H9 (cell line): ENCODE measurements around the gene PI4K2A. TPM values are rescaled to one million over a fixed set of nuclear protein-coding genes. Genes with fewer than 3 reads are reported as not detected.

Experiments used
- DNase-seq: peaks from one replicate; pipeline ENCODE4 v3.0.0-alpha.2; 2017
- H2AFZ ChIP-seq: one replicate; pipeline ENCODE4 v1.6.1; 2013; ENCODE audit warnings: mild to moderate bottlenecking, low read length, control low read depth, moderate library complexity
- H2AK5ac ChIP-seq: 2 replicates; pipeline ENCODE4 v1.6.1; 2013; ENCODE audit warnings: low read length, control low read depth, mixed read lengths; ENCODE audit not compliant: insufficient read length
- H2BK120ac ChIP-seq: one replicate; pipeline ENCODE4 v1.6.1; 2013; ENCODE audit warnings: low read depth, mild to moderate bottlenecking, low read length, control low read depth, inconsistent platforms; ENCODE audit not compliant: poor library complexity, severe bottlenecking
- H2BK12ac ChIP-seq: 2 replicates; pipeline ENCODE4 v1.6.1; 2013; ENCODE audit warnings: low read length, control low read depth, mixed read lengths, low read depth; ENCODE audit not compliant: insufficient read length
- H2BK15ac ChIP-seq: 2 replicates; pipeline ENCODE4 v1.6.1; 2013; ENCODE audit warnings: low read depth, low read length, control low read depth
- H2BK20ac ChIP-seq: one replicate; pipeline ENCODE4 v1.6.1; 2013; ENCODE audit warnings: low read depth, mild to moderate bottlenecking, low read length, control low read depth, inconsistent platforms; ENCODE audit not compliant: poor library complexity, severe bottlenecking
- H2BK5ac ChIP-seq: 2 replicates; pipeline ENCODE4 v1.6.1; 2013; ENCODE audit warnings: low read length, control low read depth, mixed read lengths; ENCODE audit not compliant: insufficient read length
- H3K14ac ChIP-seq: 2 replicates; pipeline ENCODE4 v1.6.1; 2013; ENCODE audit warnings: low read length, control low read depth; ENCODE audit not compliant: insufficient read depth
- H3K18ac ChIP-seq: 2 replicates; pipeline ENCODE4 v1.6.1; 2013; ENCODE audit warnings: low read depth, mild to moderate bottlenecking, mixed read lengths, low read length, control low read depth; ENCODE audit not compliant: insufficient read length
- H3K23ac ChIP-seq: 2 replicates; pipeline ENCODE4 v1.6.1; 2013; ENCODE audit warnings: low read length, control low read depth, mixed read lengths, low read depth; ENCODE audit not compliant: insufficient read length
- H3K23me2 ChIP-seq: 2 replicates; pipeline ENCODE4 v1.6.1; 2013; ENCODE audit warnings: low read depth, mild to moderate bottlenecking, mixed read lengths, low read length, control low read depth; ENCODE audit not compliant: insufficient read length, poor library complexity, severe bottlenecking
- H3K27ac ChIP-seq: 2 replicates; pipeline ENCODE4 v1.5.1; 2013; ENCODE audit warnings: low read length, control low read depth, mixed read lengths, low read depth; ENCODE audit not compliant: insufficient read length
- H3K27me3 ChIP-seq: 2 replicates; pipeline ENCODE4 v1.6.1; 2013; ENCODE audit warnings: low read length, control low read depth, inconsistent platforms; ENCODE audit not compliant: insufficient read depth
- H3K4ac ChIP-seq: 2 replicates; pipeline ENCODE4 v1.6.1; 2013; ENCODE audit warnings: low read depth, mild to moderate bottlenecking, control low read depth, inconsistent platforms, low read length, moderate library complexity
- H3K4me1 ChIP-seq: 2 replicates; pipeline ENCODE4 v1.6.1; 2013; ENCODE audit warnings: low read length, control low read depth, inconsistent platforms; ENCODE audit not compliant: insufficient read depth
- H3K4me2 ChIP-seq: 2 replicates; pipeline ENCODE4 v1.6.1; 2013; ENCODE audit warnings: low read length, control low read depth, mixed read lengths; ENCODE audit not compliant: insufficient read length, insufficient read depth
- H3K56ac ChIP-seq: 2 replicates; pipeline ENCODE4 v1.6.1; 2013; ENCODE audit warnings: low read depth, mild to moderate bottlenecking, mixed read lengths, low read length, control low read depth; ENCODE audit not compliant: insufficient read length
- H3K79me1 ChIP-seq: 2 replicates; pipeline ENCODE4 v1.6.1; 2013; ENCODE audit warnings: low read depth, mild to moderate bottlenecking, moderate library complexity, low read length, control low read depth, inconsistent platforms; ENCODE audit not compliant: insufficient read depth, poor library complexity, severe bottlenecking
- H3K79me2 ChIP-seq: 2 replicates; pipeline ENCODE4 v1.6.1; 2013; ENCODE audit warnings: low read length, control low read depth, inconsistent platforms; ENCODE audit not compliant: insufficient read depth
- H3K9ac ChIP-seq: 2 replicates; pipeline ENCODE4 v1.6.1; 2013; ENCODE audit warnings: low read length, control low read depth, mixed read lengths; ENCODE audit not compliant: insufficient read length; ENCODE audit errors: extremely low read depth
- H3K9me3 ChIP-seq: one replicate; pipeline ENCODE4 v1.6.1; 2013; ENCODE audit warnings: low read depth, low read length, inconsistent platforms; ENCODE audit not compliant: control insufficient read depth
- H3T11ph ChIP-seq: one replicate; pipeline ENCODE4 v1.6.1; 2013; ENCODE audit warnings: mild to moderate bottlenecking, low read length, control low read depth, inconsistent platforms
- H4K20me1 ChIP-seq: one replicate; pipeline ENCODE4 v1.6.1; 2013; ENCODE audit not compliant: control insufficient read depth, insufficient read length, insufficient read depth
- H4K5ac ChIP-seq: 2 replicates; pipeline ENCODE4 v1.6.1; 2013; ENCODE audit warnings: low read depth, mild to moderate bottlenecking, mixed read lengths, low read length, control low read depth; ENCODE audit not compliant: insufficient read length
- H4K8ac ChIP-seq: replicated peaks from 2 replicates; pipeline ENCODE4 v1.6.1; 2013; ENCODE audit warnings: low read length, control low read depth, mixed read lengths, low read depth; ENCODE audit not compliant: insufficient read length
- H4K91ac ChIP-seq: 2 replicates; pipeline ENCODE4 v1.6.1; 2013; ENCODE audit warnings: low read depth, mild to moderate bottlenecking, moderate library complexity, mixed read lengths, low read length, control low read depth; ENCODE audit not compliant: insufficient read length
- H3K27ac Mint-ChIP-seq, 3 experiments: 2 replicates in 2 of 3; 3 replicates in 1 of 3; pipeline ENCODE4 v1.8.0; 2020 to 2021; ENCODE audit warnings: mixed read lengths in 3 of 3, mild to moderate bottlenecking in 1 of 3, moderate library complexity in 1 of 3
- H3K27me3 Mint-ChIP-seq: 2 replicates; pipeline ENCODE4 v1.8.0; 2021; ENCODE audit warnings: low read depth, mild to moderate bottlenecking, moderate library complexity, mixed read lengths
- H3K36me3 Mint-ChIP-seq, 3 experiments: 2 replicates in 2 of 3; 3 replicates in 1 of 3; pipeline ENCODE4 v1.8.0; 2020 to 2021; ENCODE audit warnings: low read depth in 3 of 3, mixed read lengths in 3 of 3; ENCODE audit not compliant: insufficient read depth in 1 of 3
- H3K4me1 Mint-ChIP-seq, 2 experiments: 2 replicates each; pipeline ENCODE4 v1.8.0; 2020; ENCODE audit warnings: mixed read lengths in 2 of 2
- H3K4me3 Mint-ChIP-seq, 2 experiments: 2 replicates in 1 of 2; 3 replicates in 1 of 2; pipeline ENCODE4 v1.8.0; 2020 to 2021; ENCODE audit warnings: mild to moderate bottlenecking in 2 of 2, mixed read lengths in 2 of 2, moderate library complexity in 1 of 2
- H3K9me3 Mint-ChIP-seq, 2 experiments: 2 replicates in 1 of 2; 3 replicates in 1 of 2; pipeline ENCODE4 v1.8.0; 2020; ENCODE audit warnings: mild to moderate bottlenecking in 2 of 2, mixed read lengths in 2 of 2, moderate library complexity in 1 of 2
- WGBS: extraction: QIAGEN DNeasy Blood & Tissue Kit; methylation state at CpG from one replicate; pipeline ENCODE4 v1.1.7; 2013; ENCODE audit warnings: missing lambda C conversion rate, low lambda C conversion rate, mixed read lengths; ENCODE audit not compliant: insufficient read length; ENCODE audit errors: extremely low coverage; 5-methylcytosine and 5-hydroxymethylcytosine counted together
- total RNA-seq: library from RNA; stranded (reverse); gene quantifications from 2 replicates; pipeline ENCODE4 v1.2.1, GENCODE V29; 2021
- TF ChIP-seq, protein P1 (sequence below): fragments of 200-600 bp; sonication (generic); conservative IDR thresholded peaks from 3 replicates; pipeline ENCODE4 v1.8.0; 2021; ENCODE audit warnings: antibody characterized with exemption, mild to moderate bottlenecking

The PI4K2A gene
- total RNA-seq, 1 experiment from 2014 or later: 30.9 TPM

DNA sequence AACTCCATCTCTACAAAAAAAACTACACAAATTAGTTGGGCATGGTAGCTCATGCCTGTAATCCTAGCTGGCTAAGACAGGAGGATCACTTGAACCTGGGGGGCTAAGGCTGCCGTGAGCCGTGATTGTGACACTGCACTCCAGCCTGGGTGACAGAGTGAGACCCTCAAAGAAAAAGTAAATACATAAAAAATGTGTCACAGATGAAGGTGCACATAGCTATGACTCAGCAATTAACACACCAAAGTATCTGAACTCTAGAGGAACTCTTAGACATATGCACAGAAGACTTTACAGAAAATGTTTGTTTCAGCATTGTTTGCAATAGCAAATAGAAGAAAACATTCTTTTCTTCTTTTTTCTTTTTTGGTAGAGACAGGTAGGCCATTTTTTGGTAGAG, 42.7 kb upstream of the PI4K2A start:
- Histone ChIP-seq H3K27ac (no peak overlapping the region), H3K56ac (no peak overlapping the region), H4K91ac (no peak overlapping the region), H4K8ac (no peak overlapping the region), H3K79me2 (no peaks in the 10 kb centered on the region), H2AK5ac (no peak overlapping the region), H2BK20ac (no peak overlapping the region), H2AFZ (no peak overlapping the region), H2BK15ac (no peak overlapping the region), H3K79me1 (no peaks in the 10 kb centered on the region), H4K5ac (no peak overlapping the region), H3K14ac (no peak overlapping the region), H2BK120ac (no peak overlapping the region), H4K20me1 (no peaks in the 10 kb centered on the region), H3K4ac (no peak overlapping the region), H3T11ph (no peak overlapping the region), H3K27me3 (no peaks in the 10 kb centered on the region), H2BK5ac (no peak overlapping the region), H3K9me3 (no peaks in the 10 kb centered on the region), H3K23me2 (no peaks in the 10 kb centered on the region), H3K4me1 (no peaks in the 10 kb centered on the region), H3K23ac (no peak overlapping the region), H3K18ac (no peak overlapping the region), H2BK12ac (no peak overlapping the region), H3K9ac (no peak overlapping the region), H3K4me2 (no peak overlapping the region)
- Mint-ChIP-seq H3K4me1 (peaks cover 6 to 11% of the 10 kb centered on the region in 2 experiments; a peak in 3 of 4 replicates), H3K36me3 (no peaks in the 10 kb centered on the region), H3K27me3 (no peaks in the 10 kb centered on the region; the same call in 1 of the 2 replicates), H3K4me3 (no peak overlapping the region; a peak in 1 of 5 replicates), H3K27ac (no peak overlapping the region), H3K9me3 (no peaks in the 10 kb centered on the region)
- no CpG with 5 or more reads among the region's 2 CpGs for WGBS
- TF ChIP-seq, protein P1, sequence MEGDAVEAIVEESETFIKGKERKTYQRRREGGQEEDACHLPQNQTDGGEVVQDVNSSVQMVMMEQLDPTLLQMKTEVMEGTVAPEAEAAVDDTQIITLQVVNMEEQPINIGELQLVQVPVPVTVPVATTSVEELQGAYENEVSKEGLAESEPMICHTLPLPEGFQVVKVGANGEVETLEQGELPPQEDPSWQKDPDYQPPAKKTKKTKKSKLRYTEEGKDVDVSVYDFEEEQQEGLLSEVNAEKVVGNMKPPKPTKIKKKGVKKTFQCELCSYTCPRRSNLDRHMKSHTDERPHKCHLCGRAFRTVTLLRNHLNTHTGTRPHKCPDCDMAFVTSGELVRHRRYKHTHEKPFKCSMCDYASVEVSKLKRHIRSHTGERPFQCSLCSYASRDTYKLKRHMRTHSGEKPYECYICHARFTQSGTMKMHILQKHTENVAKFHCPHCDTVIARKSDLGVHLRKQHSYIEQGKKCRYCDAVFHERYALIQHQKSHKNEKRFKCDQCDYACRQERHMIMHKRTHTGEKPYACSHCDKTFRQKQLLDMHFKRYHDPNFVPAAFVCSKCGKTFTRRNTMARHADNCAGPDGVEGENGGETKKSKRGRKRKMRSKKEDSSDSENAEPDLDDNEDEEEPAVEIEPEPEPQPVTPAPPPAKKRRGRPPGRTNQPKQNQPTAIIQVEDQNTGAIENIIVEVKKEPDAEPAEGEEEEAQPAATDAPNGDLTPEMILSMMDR: no peak
- DNase-seq: no peak
